H1 (cell line): ENCODE measurements around the gene MFSD2A. TPM values are rescaled to one million over a fixed set of nuclear protein-coding genes. Genes with fewer than 3 reads are reported as not detected.

Experiments used
- CTCF ChIA-PET: fragments of 300-600 bp; sonication (Branson Sonifier 250); formaldehyde crosslinking; loops from one replicate; lab custom pipeline; 2021; ENCODE audit not compliant: partially characterized antibody; lab: Charles Lee
- POLR2A ChIA-PET: fragments of 300-600 bp; sonication (Branson Sonifier 250); formaldehyde crosslinking; loops from one replicate; lab custom pipeline; 2021; ENCODE audit warnings: inconsistent platforms; ENCODE audit not compliant: partially characterized antibody; lab: Charles Lee
- DNase-seq, 2 experiments: peaks; one replicate each; pipeline versions ENCODE4 v3.0.0 to v3.0.0-alpha.2; 2010 to 2022; ENCODE audit warnings: low spot score in 2 of 2, low read depth in 1 of 2, mixed read lengths in 1 of 2
- FAIRE-seq: peaks from 2 replicates; lab custom pipeline; 2011; peaks lifted over from hg19 to GRCh38; lab: Jason Lieb, UNC
- H2AFZ ChIP-seq: 2 replicates; pipeline ENCODE4 v1.8.1; 2012; ENCODE audit warnings: low read length, inconsistent platforms
- H2AK5ac ChIP-seq: 2 replicates; pipeline ENCODE4 v1.6.1; 2013; ENCODE audit warnings: low read depth, low read length
- H2BK120ac ChIP-seq: replicated peaks from 2 replicates; pipeline ENCODE3; 2013; ENCODE audit warnings: low read depth, low read length, inconsistent platforms
- H2BK12ac ChIP-seq: 2 replicates; pipeline ENCODE4 v1.6.1; 2013; ENCODE audit warnings: low read depth, low read length
- H2BK15ac ChIP-seq: 2 replicates; pipeline ENCODE4 v1.6.1; 2013; ENCODE audit warnings: low read length
- H2BK20ac ChIP-seq: 2 replicates; pipeline ENCODE4 v1.6.1; 2013; ENCODE audit warnings: low read length
- H2BK5ac ChIP-seq: 2 replicates; pipeline ENCODE4 v1.6.1; 2013; ENCODE audit warnings: low read depth, low read length
- H3K14ac ChIP-seq: 2 replicates; pipeline ENCODE4 v1.6.1; 2013; ENCODE audit warnings: inconsistent platforms; ENCODE audit not compliant: insufficient read length
- H3K18ac ChIP-seq: 2 replicates; pipeline ENCODE4 v1.6.1; 2013; ENCODE audit warnings: low read length; ENCODE audit errors: extremely low read depth
- H3K23ac ChIP-seq: 2 replicates; pipeline ENCODE4 v1.6.1; 2013; ENCODE audit warnings: inconsistent platforms; ENCODE audit not compliant: insufficient read length
- H3K23me2 ChIP-seq: 2 replicates; pipeline ENCODE4 v1.6.1; 2013; ENCODE audit warnings: low read depth, low read length
- H3K27ac ChIP-seq: 2 replicates; pipeline ENCODE4 v1.6.1; 2011; ENCODE audit warnings: low read depth, low read length, inconsistent platforms
- H3K27me3 ChIP-seq, 4 experiments: replicated peaks in 1 of 4; 1 replicate in 1 of 4; 2 replicates in 3 of 4; pipeline versions ENCODE4 v1.6.1 to v1.8.1; 2011 to 2013; ENCODE audit warnings: low read length in 3 of 4, mild to moderate bottlenecking in 3 of 4, inconsistent platforms in 2 of 4, mixed read lengths in 2 of 4, moderate library complexity in 1 of 4; ENCODE audit not compliant: control insufficient read depth in 3 of 4, insufficient read depth in 3 of 4; ENCODE audit errors: extremely low read depth in 1 of 4
- H3K36me3 ChIP-seq, 4 experiments: 2 replicates each; pipeline versions ENCODE4 v1.6.1 to v1.8.1; 2011 to 2013; ENCODE audit warnings: mild to moderate bottlenecking in 4 of 4, low read length in 3 of 4, moderate library complexity in 2 of 4, control low read depth in 1 of 4, inconsistent platforms in 1 of 4; ENCODE audit not compliant: insufficient read depth in 4 of 4, control insufficient read depth in 2 of 4
- H3K4ac ChIP-seq: replicated peaks from 2 replicates; pipeline ENCODE3; 2013; ENCODE audit warnings: low read length, low read depth, mixed read lengths, inconsistent platforms; ENCODE audit not compliant: insufficient read length
- H3K4me1 ChIP-seq, 4 experiments: replicated peaks in 1 of 4; 1 replicate in 1 of 4; 2 replicates in 3 of 4; pipeline versions ENCODE4 v1.6.1 to v1.8.1; 2011 to 2013; ENCODE audit warnings: low read length in 3 of 4, inconsistent platforms in 2 of 4, mixed read lengths in 1 of 4; ENCODE audit not compliant: insufficient read depth in 4 of 4, control insufficient read depth in 3 of 4
- H3K4me2 ChIP-seq, 2 experiments: 2 replicates each; pipeline versions ENCODE4 v1.6.1 to v1.8.1; 2011 to 2013; ENCODE audit warnings: low read depth in 2 of 2, low read length in 2 of 2, control low read depth in 1 of 2, inconsistent platforms in 1 of 2, mild to moderate bottlenecking in 1 of 2; ENCODE audit not compliant: insufficient read depth in 1 of 2
- H3K4me3 ChIP-seq, 4 experiments: fragments of 200-600, 300-600 bp in 1 of 4; sonication (generic), shearing (Covaris generic), sonication (Bioruptor Twin) in 1 of 4; 2 replicates each; pipeline versions ENCODE4 v1.5.1 to v1.8.1; 2011 to 2016; ENCODE audit warnings: low read length in 4 of 4, low read depth in 3 of 4, control low read depth in 2 of 4, inconsistent platforms in 2 of 4, mild to moderate bottlenecking in 2 of 4, mixed read lengths in 1 of 4, moderate library complexity in 1 of 4; ENCODE audit not compliant: insufficient read depth in 2 of 4; ENCODE audit errors: extremely low read depth in 1 of 4
- H3K56ac ChIP-seq: replicated peaks from 2 replicates; pipeline ENCODE3; 2013; ENCODE audit warnings: low read depth, mild to moderate bottlenecking, mixed read lengths, low read length, inconsistent platforms; ENCODE audit not compliant: insufficient read length
- H3K79me1 ChIP-seq: 2 replicates; pipeline ENCODE4 v1.6.1; 2013; ENCODE audit warnings: low read depth, low read length, control low read depth
- H3K79me2 ChIP-seq, 2 experiments: 2 replicates each; pipeline versions ENCODE4 v1.6.1 to v1.8.1; 2012 to 2013; ENCODE audit warnings: low read length in 2 of 2, mild to moderate bottlenecking in 2 of 2, inconsistent platforms in 1 of 2; ENCODE audit not compliant: insufficient read depth in 2 of 2, control insufficient read depth in 1 of 2
- H3K9ac ChIP-seq, 4 experiments: replicated peaks in 1 of 4; 1 replicate in 1 of 4; 2 replicates in 3 of 4; pipeline versions ENCODE4 v1.6.1 to v1.8.1; 2011 to 2013; ENCODE audit warnings: low read depth in 3 of 4, low read length in 3 of 4, control low read depth in 2 of 4, mild to moderate bottlenecking in 2 of 4, moderate library complexity in 2 of 4, inconsistent platforms in 1 of 4; ENCODE audit errors: extremely low read depth in 1 of 4
- H3K9me3 ChIP-seq, 2 experiments: 2 replicates each; pipeline versions ENCODE4 v1.6.1 to v1.8.1; 2012 to 2013; ENCODE audit warnings: mild to moderate bottlenecking in 2 of 2, moderate library complexity in 2 of 2, control low read depth in 1 of 2, inconsistent platforms in 1 of 2, low read depth in 1 of 2, low read length in 1 of 2, mixed read lengths in 1 of 2; ENCODE audit not compliant: insufficient read depth in 2 of 2
- H4K20me1 ChIP-seq, 2 experiments: replicated peaks in 1 of 2; 2 replicates each; pipeline versions ENCODE3 to v1.8.1; 2011 to 2013; ENCODE audit warnings: inconsistent platforms in 2 of 2, low read length in 2 of 2, mild to moderate bottlenecking in 1 of 2; ENCODE audit not compliant: insufficient read depth in 2 of 2, control insufficient read depth in 1 of 2
- H4K5ac ChIP-seq: 2 replicates; pipeline ENCODE4 v1.6.1; 2013; ENCODE audit warnings: low read length, low read depth, mixed read lengths, inconsistent platforms; ENCODE audit not compliant: insufficient read length
- H4K8ac ChIP-seq: 2 replicates; pipeline ENCODE4 v1.8.0; 2013; ENCODE audit warnings: mild to moderate bottlenecking, moderate library complexity, low read length, inconsistent platforms; ENCODE audit not compliant: insufficient read depth; ENCODE audit errors: extremely low read depth
- H4K91ac ChIP-seq: replicated peaks from 2 replicates; pipeline ENCODE3; 2013; ENCODE audit warnings: low read length, mixed read lengths, inconsistent platforms; ENCODE audit not compliant: insufficient read length
- SIRT6 ChIP-seq: IDR thresholded peaks from one replicate; pipeline ENCODE4 v1.7.1; 2012; ENCODE audit warnings: low read length, inconsistent platforms
- TAF7 ChIP-seq: optimal IDR thresholded peaks from 2 replicates; pipeline ENCODE3; 2011; ENCODE audit warnings: low read depth, mild to moderate bottlenecking, inconsistent platforms, low read length, moderate library complexity, borderline replicate concordance
- WGBS, 2 experiments: shearing (Covaris generic) in 1 of 2; methylation state at CpG; one replicate each; pipeline versions ENCODE4 v1.1.6 to v1.1.7; 2013 to 2015; ENCODE audit warnings: low lambda C conversion rate in 2 of 2, mixed read lengths in 2 of 2, inconsistent platforms in 1 of 2, low coverage in 1 of 2, missing lambda C conversion rate in 1 of 2; ENCODE audit not compliant: insufficient replicate concordance in 2 of 2, insufficient coverage in 1 of 2, insufficient read length in 1 of 2; ENCODE audit errors: extremely low coverage in 1 of 2, missing lambda C conversion rate in 1 of 2; 5-methylcytosine and 5-hydroxymethylcytosine counted together
- polyA plus RNA-seq, 7 experiments: library from polyadenylated mRNA; depleted of rRNA in 3 of 7; stranded (reverse) in 5 of 7; unstranded in 2 of 7; fragments of >200 nt in 5 of 7; fragments of 200-250 nt in 2 of 7; gene quantifications; 1 replicate in 5 of 7; 2 replicates in 1 of 7; 4 replicates in 1 of 7; pipeline versions ENCODE4 v1.2.1 to v1.2.3, GENCODE V29; 2011 to 2013; ENCODE audit warnings: missing spikeins in 2 of 7, mixed read lengths in 2 of 7
- total RNA-seq: library from RNA; stranded (reverse); fragmentation: NEBNext Ultra II Directional; extraction: Animal tissue kit (Norgen Biotek cat#: 25700); gene quantifications from 2 replicates; pipeline ENCODE4 v1.2.1, GENCODE V29; 2021
- TF ChIP-seq, protein P1 (sequence below): IDR thresholded peaks from 2 replicates; pipeline ENCODE4 v1.6.1; 2012; ENCODE audit warnings: inconsistent platforms

MFSD2A gene
- total and polyA plus RNA-seq, 2 of the 8 experiments (the other 6 are each of a cell fraction or from before 2014, with no cell fraction given): 18.3 to 25.9 TPM

DNA sequence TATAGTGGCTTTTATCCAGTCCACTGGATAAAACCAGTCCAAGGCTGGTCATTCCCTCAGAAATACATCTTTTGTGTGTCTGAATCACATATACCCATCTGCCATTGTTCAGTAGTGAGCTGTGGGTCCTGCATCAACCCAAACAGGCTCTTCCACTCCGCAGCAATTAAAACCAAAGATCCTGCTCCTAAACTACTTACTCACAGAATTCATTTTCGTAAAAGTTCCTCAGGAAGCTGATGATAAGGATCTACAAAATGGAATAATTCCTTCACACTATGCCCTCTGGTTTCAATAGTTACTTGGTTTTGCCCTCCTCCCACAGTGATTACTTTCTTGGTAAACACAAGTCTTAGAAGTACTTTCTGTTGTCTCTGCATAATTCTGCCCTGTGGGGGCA, 5.1 kb upstream of the MFSD2A start:
- no peak for FAIRE-seq
- peaks cover 0 to 6% (median 2%) of the 10 kb centered on the region in 4 experiments; a peak in 3 of 7 replicates for H3K4me1 ChIP-seq
- TF ChIP-seq SIRT6 (no peak), TAF7 (no peak)
- TF ChIP-seq, protein P1, sequence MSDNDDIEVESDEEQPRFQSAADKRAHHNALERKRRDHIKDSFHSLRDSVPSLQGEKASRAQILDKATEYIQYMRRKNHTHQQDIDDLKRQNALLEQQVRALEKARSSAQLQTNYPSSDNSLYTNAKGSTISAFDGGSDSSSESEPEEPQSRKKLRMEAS: no peak

More for the DNA sequence above, 5.1 kb upstream of the MFSD2A start:
- Histone ChIP-seq H3K79me1 (no peaks in the 10 kb centered on the region), H2AFZ (no peak overlapping the region), H4K5ac (no peak overlapping the region), H2BK120ac (no peak overlapping the region), H3K9me3 (no peaks in the 10 kb centered on the region), H2AK5ac (no peak overlapping the region), H2BK5ac (no peak overlapping the region), H3K79me2 (no peaks in the 10 kb centered on the region), H3K23me2 (no peaks in the 10 kb centered on the region), H3K14ac (no peak overlapping the region), H3K36me3 (no peaks in the 10 kb centered on the region), H3K4me3 (no peak overlapping the region), H3K18ac (no peak overlapping the region), H2BK15ac (no peak overlapping the region), H4K8ac (no peak overlapping the region), H4K20me1 (no peaks in the 10 kb centered on the region), H3K23ac (no peak overlapping the region), H2BK20ac (no peak overlapping the region), H3K27me3 (peaks cover 0 to 16% (median 12%) of the 10 kb centered on the region in 4 experiments; a peak in 5 of 7 replicates), H2BK12ac (no peak overlapping the region), H3K27ac (no peak overlapping the region), H3K4me2 (no peak overlapping the region), H3K9ac (no peak overlapping the region), H3K56ac (no peak overlapping the region), H3K4ac (no peak overlapping the region), H4K91ac (no peak overlapping the region)
- CTCF ChIA-PET: interaction anchor here (0.9 to 2.2 kb wide), 7 partner anchors 13 to 84 kb away, joined by 3 to 12 read pairs (median 3); no protein-coding TSS in a partner anchor
- POLR2A ChIA-PET: interaction anchor here (1.2 kb wide), 1 partner anchor 13 kb away, joined by 4 read pairs; no protein-coding TSS in a partner anchor
- 88% methylated on average over 2 of the region's 2 CpGs; no CpG with 5 or more reads in 1 of the 2 experiments for WGBS, 2 experiments
- DNase-seq: no peak
